ENCODE results near the gene EXPH5. TPM values are rescaled to one million over a fixed set of nuclear protein-coding genes. Genes with fewer than 3 reads are reported as not detected.

Gene EXPH5
- total RNA-seq, 2 experiments from 2014 or later: 2.0 to 3.3 TPM

GRCh38 chr11:108571001-108571400 lies 22.6 kb downstream of the EXPH5 start:
- no peak overlapping the region for H3K4me3 Mint-ChIP-seq
- H3K9me3 Mint-ChIP-seq: peaks cover 3% of the 10 kb centered on the region
- peaks cover 2% of the 10 kb centered on the region for H3K36me3 Mint-ChIP-seq (ENCODE audit: low read depth)
- no peak for DNase-seq
- CTCF ChIA-PET: interaction anchor here (1.0 to 1.4 kb wide), 2 partner anchors 18 to 79 kb away, joined by 3 read pairs; no protein-coding TSS in a partner anchor
- POLR2A ChIA-PET: no interaction called here
- H3K27ac Mint-ChIP-seq: peak overlapping the region; percentile 4
- no peaks in the 10 kb centered on the region for H3K27me3 Mint-ChIP-seq
- H3K4me1 Mint-ChIP-seq: peaks cover 5% of the 10 kb centered on the region

- Mint-ChIP-seq H3K27me3 (no peaks in the 10 kb centered on the region), H3K36me3 (ENCODE audit: low read depth) (peaks cover 2% of the 10 kb centered on the region), H3K4me1 (peaks cover 5% of the 10 kb centered on the region), H3K4me3 (no peak overlapping the region), H3K27ac (no peak overlapping the region), H3K9me3 (peaks cover 2% of the 10 kb centered on the region)
- DNase-seq: no peak
- ChIA-PET POLR2A (interaction anchor here (0.6 kb wide), 1 partner anchor 103 kb away, joined by 3 read pairs; no protein-coding TSS in a partner anchor), CTCF (interaction anchor here (0.5 to 0.9 kb wide), 2 partner anchors 15 to 214 kb away, joined by 3 to 4 read pairs; no protein-coding TSS in a partner anchor)
Observed at GRCh38 chr11:108569896-108570295, 23.7 kb downstream of the EXPH5 start.

- Mint-ChIP-seq H3K27ac (no peak overlapping the region), H3K4me1 (peaks cover 5% of the 10 kb centered on the region), H3K4me3 (no peak overlapping the region), H3K27me3 (no peaks in the 10 kb centered on the region), H3K36me3 (ENCODE audit: low read depth) (no peaks in the 10 kb centered on the region), H3K9me3 (no peaks in the 10 kb centered on the region)
- CTCF ChIA-PET: no interaction called here
- POLR2A ChIA-PET: no interaction called here
- no peak for DNase-seq
Observed at GRCh38 chr11:108568195-108568858, 25.2 kb downstream of the EXPH5 start.

- POLR2A ChIA-PET: no interaction called here
Observed at GRCh38 chr11:108565653-108566052, 27.9 kb downstream of the EXPH5 start.

GRCh38 chr11:108562746-108563581 lies 30.6 kb downstream of the EXPH5 start:
- no peak overlapping the region for H3K4me3 Mint-ChIP-seq
- H3K36me3 Mint-ChIP-seq (ENCODE audit: low read depth): no peaks in the 10 kb centered on the region
- H3K9me3 Mint-ChIP-seq: no peaks in the 10 kb centered on the region
- peaks cover 21% of the 10 kb centered on the region for H3K4me1 Mint-ChIP-seq
- ChIA-PET CTCF (interaction anchor here (1.0 kb wide), 1 partner anchor 9 kb away, joined by 3 read pairs; no protein-coding TSS in a partner anchor), POLR2A (interaction anchor here (0.9 kb wide), 1 partner anchor 9 kb away, joined by 4 read pairs; no protein-coding TSS in a partner anchor)
- no peak for DNase-seq
- no peak overlapping the region for H3K27ac Mint-ChIP-seq
- H3K27me3 Mint-ChIP-seq: no peaks in the 10 kb centered on the region

More at GRCh38 chr11:108565653-108566052, 27.9 kb downstream of the EXPH5 start:
- Mint-ChIP-seq H3K9me3 (no peaks in the 10 kb centered on the region), H3K27me3 (no peaks in the 10 kb centered on the region), H3K36me3 (ENCODE audit: low read depth) (no peaks in the 10 kb centered on the region), H3K27ac (no peak overlapping the region), H3K4me1 (no peaks in the 10 kb centered on the region), H3K4me3 (no peak overlapping the region)
- DNase-seq: no peak
- CTCF ChIA-PET: no interaction called here

GRCh38 chr11:108561535-108561991 lies 32.0 kb downstream of the EXPH5 start:
- no peak for DNase-seq
- Mint-ChIP-seq H3K4me1 (peaks cover 21% of the 10 kb centered on the region), H3K36me3 (ENCODE audit: low read depth) (no peaks in the 10 kb centered on the region), H3K4me3 (no peak overlapping the region), H3K27ac (no peak overlapping the region), H3K9me3 (no peaks in the 10 kb centered on the region), H3K27me3 (no peaks in the 10 kb centered on the region)
- ChIA-PET CTCF (no interaction called here), POLR2A (no interaction called here)

DNA sequence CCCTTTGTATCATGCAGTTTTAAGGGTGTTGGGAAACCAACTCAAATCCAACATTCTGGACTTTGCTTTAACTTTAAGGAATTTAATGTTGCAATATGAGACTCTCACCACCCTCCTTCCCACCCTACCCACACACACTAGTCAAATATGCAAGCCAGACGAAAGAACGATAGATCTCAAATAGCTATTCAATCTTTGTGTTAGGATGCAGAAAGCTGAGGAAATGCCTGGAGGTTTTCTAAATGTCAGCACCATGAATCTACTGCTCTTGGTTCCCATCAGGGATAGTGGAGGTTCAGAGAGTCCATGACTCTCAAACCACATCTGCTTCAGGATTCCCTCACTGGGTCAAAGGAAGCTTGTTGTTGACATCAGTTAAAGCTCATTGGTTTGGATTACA lies 33.7 kb downstream of the EXPH5 start:
- Mint-ChIP-seq H3K36me3 (ENCODE audit: low read depth) (no peaks in the 10 kb centered on the region), H3K9me3 (no peaks in the 10 kb centered on the region), H3K4me3 (no peak overlapping the region), H3K27me3 (no peaks in the 10 kb centered on the region), H3K27ac (no peak overlapping the region), H3K4me1 (peaks cover 21% of the 10 kb centered on the region)
- no peak for DNase-seq
- ChIA-PET CTCF (no interaction called here), POLR2A (no interaction called here)

DNA sequence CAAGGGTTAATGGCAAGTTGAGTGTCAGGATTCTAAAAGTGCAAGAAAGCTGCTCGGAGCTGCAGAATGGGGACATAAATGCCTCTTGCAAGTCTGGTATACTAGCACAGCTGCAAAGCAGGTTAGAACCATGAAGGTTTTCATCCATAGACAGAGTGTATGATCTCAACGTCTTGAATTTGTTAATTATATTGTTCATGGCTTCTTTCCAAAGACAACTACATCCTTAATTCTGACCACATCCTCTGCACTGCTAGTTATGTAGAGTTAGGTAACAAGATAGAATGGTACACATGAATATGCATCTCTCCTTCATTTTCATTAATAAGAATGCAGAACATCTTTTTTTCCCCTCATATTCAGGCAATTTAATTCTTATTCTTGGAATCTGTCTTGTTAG lies 34.2 kb downstream of the EXPH5 start:
- POLR2A ChIA-PET: no interaction called here
- H3K4me1 Mint-ChIP-seq: peaks cover 21% of the 10 kb centered on the region

DNA sequence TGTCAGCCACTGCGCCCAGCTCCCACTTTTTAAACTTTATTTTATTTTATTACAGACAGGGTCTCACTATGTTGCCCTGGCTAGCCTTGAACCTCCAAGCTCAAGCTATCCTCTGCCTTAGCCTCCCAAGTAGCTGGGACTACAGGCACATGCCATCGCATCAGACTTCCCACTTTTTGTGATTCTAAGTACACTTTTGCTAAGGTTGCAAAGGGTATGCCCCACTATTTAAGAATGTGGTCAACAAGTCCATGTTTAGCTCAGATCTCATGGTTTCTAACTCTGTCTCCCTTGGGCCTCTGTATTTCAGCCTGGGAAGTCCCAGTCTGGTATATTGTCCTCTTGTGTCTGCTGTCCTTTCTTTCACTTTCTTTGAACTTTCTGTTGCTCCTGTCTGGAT lies 35.3 kb downstream of the EXPH5 start:
- DNase-seq: no peak
- no peaks in the 10 kb centered on the region for H3K27me3 Mint-ChIP-seq
- CTCF ChIA-PET: interaction anchor here (0.6 to 1.4 kb wide), 3 partner anchors 14 to 262 kb away, joined by 3 to 4 read pairs (median 3); no protein-coding TSS in a partner anchor
- H3K9me3 Mint-ChIP-seq: no peaks in the 10 kb centered on the region
- H3K4me3 Mint-ChIP-seq: no peak overlapping the region
- H3K36me3 Mint-ChIP-seq (ENCODE audit: low read depth): no peaks in the 10 kb centered on the region
- H3K4me1 Mint-ChIP-seq: peaks cover 21% of the 10 kb centered on the region
- no peak overlapping the region for H3K27ac Mint-ChIP-seq
- POLR2A ChIA-PET: no interaction called here

More for the DNA sequence above, 34.2 kb downstream of the EXPH5 start:
- H3K9me3 Mint-ChIP-seq: no peaks in the 10 kb centered on the region
- DNase-seq: no peak
- no peaks in the 10 kb centered on the region for H3K36me3 Mint-ChIP-seq (ENCODE audit: low read depth)
- CTCF ChIA-PET: interaction anchor here (0.7 kb wide), 1 partner anchor 46 kb away, joined by 3 read pairs; no protein-coding TSS in a partner anchor
- no peaks in the 10 kb centered on the region for H3K27me3 Mint-ChIP-seq
- H3K27ac Mint-ChIP-seq: no peak overlapping the region
- no peak overlapping the region for H3K4me3 Mint-ChIP-seq

GRCh38 chr11:108556019-108556418 lies 37.5 kb downstream of the EXPH5 start:
- ChIA-PET CTCF (interaction anchor here (2.1 kb wide), 1 partner anchor 135 kb away, joined by 4 read pairs; no protein-coding TSS in a partner anchor), POLR2A (no interaction called here)
- no peaks in the 10 kb centered on the region for H3K36me3 Mint-ChIP-seq (ENCODE audit: low read depth)
- no peak overlapping the region for H3K4me3 Mint-ChIP-seq
- peaks cover 21% of the 10 kb centered on the region for H3K4me1 Mint-ChIP-seq
- H3K27me3 Mint-ChIP-seq: no peaks in the 10 kb centered on the region
- no peak for DNase-seq
- no peaks in the 10 kb centered on the region for H3K9me3 Mint-ChIP-seq
- H3K27ac Mint-ChIP-seq: no peak overlapping the region

GRCh38 chr11:108551651-108552462 lies 41.7 kb downstream of the EXPH5 start:
- Mint-ChIP-seq H3K4me3 (no peak overlapping the region), H3K36me3 (ENCODE audit: low read depth) (no peaks in the 10 kb centered on the region), H3K27ac (no peak overlapping the region), H3K9me3 (no peaks in the 10 kb centered on the region), H3K4me1 (no peaks in the 10 kb centered on the region), H3K27me3 (no peaks in the 10 kb centered on the region)
- no peak for DNase-seq
- ChIA-PET POLR2A (no interaction called here), CTCF (interaction anchor here (0.5 kb wide), 1 partner anchor 392 kb away, joined by 5 read pairs; no protein-coding TSS in a partner anchor)

DNA sequence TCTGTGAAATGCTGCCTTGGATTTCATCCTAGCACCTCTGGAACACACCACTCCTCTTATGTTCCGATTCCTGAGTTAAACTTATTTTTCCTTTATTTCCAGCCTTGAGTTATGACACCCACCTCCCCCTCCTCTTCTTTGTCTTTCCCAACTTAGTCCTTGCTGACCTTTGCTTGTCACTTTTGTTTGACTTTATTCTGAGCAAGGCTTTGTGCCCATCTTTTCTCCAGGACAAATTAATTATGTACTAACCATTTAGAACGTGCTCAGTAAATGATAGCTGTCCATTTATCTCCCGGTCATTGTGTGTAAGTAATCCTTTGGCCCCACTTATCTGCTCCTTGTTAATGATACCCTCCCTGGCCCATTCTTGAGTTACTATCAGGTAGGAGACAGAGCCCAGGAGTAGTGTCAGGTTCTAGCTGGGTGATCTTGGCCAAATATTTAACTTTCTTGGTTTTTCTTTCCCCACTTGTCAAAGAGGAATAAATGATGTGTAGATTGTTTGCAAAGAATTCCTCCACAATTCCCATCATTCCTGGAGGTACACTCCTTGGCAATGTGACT lies 44.2 kb downstream of the EXPH5 start:
- Mint-ChIP-seq H3K4me1 (no peaks in the 10 kb centered on the region), H3K9me3 (no peaks in the 10 kb centered on the region), H3K27me3 (no peaks in the 10 kb centered on the region), H3K4me3 (no peak overlapping the region), H3K27ac (no peak overlapping the region), H3K36me3 (ENCODE audit: low read depth) (no peaks in the 10 kb centered on the region)
- DNase-seq: no peak
- POLR2A ChIA-PET: no interaction called here
- CTCF ChIA-PET: no interaction called here

Data from activated CD4-positive, alpha-beta T cell treated with anti-CD3 and anti-CD28 coated beads, Interleukin-2, amount 10 ng/mL, durations not matched to agents 7 days and 5 days (primary cell).